ENCODE data around the gene EFNB1. TPM values are rescaled to one million over a fixed set of nuclear protein-coding genes. Genes with fewer than 3 reads are reported as not detected.
A peak's percentile ranks its signal among the peaks of the same experiment; 100 is the strongest.

The EFNB1 gene
- total RNA-seq, 4 donors from 2014 or later = 8.8 to 15.7 (median 13.0) TPM

DNA sequence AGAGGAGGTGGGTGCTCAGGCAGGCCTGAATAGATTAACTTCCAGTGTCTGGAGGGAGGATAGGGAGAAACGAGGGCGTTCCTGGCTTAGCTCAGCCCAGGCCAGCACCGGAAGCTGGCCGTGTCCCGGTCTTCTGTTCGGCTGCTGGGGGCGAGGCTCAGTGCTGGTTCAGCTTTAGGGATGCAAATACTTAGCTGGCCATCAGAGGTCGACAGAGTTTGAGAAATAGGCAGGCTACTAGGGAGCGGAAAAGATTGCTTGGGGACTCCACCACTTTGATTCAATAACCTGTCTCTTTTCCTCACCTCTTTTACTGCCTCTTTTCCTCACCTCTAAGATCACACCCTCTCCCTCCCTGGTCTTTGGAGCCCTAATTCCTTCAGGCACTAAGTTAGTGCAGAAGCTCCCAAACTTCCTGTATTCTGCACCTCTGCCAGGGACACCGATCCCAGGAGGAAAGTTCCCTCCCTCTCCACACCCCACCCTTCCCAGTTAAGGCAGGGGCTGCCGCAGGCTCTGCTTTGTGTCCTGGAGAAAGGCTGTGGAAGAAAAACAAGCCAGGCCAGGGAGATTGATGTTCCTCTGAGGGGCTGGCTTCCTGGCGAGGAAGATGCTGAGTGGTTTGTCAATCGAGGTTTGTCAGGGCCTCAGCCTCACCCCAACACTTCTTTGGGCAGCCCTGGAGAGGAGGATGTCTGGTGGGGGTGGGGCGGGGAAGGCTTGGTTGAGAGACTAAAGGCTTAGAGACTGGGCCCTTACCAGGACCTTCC lies 6.0 kb upstream of the EFNB1 start:
- DNase-seq (no peak), ATAC-seq (peak; percentile 49 to 76)
- no peaks in the 10 kb centered on the region for H3K4me1 ChIP-seq
- intact Hi-C loops (cut with DNase I; ENCODE audit: low total_unique reads) = loop anchor here (1.0 to 10.0 kb wide), 2 partner anchors 463 to 562 kb away; no protein-coding TSS in a partner anchor
- TF ChIP-seq POLR2A (IDR thresholded peaks at IDR 0.05) = no peak
- TF ChIP-seq, protein P1, sequence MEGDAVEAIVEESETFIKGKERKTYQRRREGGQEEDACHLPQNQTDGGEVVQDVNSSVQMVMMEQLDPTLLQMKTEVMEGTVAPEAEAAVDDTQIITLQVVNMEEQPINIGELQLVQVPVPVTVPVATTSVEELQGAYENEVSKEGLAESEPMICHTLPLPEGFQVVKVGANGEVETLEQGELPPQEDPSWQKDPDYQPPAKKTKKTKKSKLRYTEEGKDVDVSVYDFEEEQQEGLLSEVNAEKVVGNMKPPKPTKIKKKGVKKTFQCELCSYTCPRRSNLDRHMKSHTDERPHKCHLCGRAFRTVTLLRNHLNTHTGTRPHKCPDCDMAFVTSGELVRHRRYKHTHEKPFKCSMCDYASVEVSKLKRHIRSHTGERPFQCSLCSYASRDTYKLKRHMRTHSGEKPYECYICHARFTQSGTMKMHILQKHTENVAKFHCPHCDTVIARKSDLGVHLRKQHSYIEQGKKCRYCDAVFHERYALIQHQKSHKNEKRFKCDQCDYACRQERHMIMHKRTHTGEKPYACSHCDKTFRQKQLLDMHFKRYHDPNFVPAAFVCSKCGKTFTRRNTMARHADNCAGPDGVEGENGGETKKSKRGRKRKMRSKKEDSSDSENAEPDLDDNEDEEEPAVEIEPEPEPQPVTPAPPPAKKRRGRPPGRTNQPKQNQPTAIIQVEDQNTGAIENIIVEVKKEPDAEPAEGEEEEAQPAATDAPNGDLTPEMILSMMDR (IDR thresholded peaks at IDR 0.05 in 4 of 5, conservative IDR thresholded peaks at IDR 0.05 in 1 of 5) = peak in 4 of 5 experiments; percentile 17 to 58 (median 46)
- H3K4me3 ChIP-seq = no peak overlapping the region
- no peaks in the 10 kb centered on the region for H3K27me3 ChIP-seq
- no peak overlapping the region for H3K27ac ChIP-seq
- no peaks in the 10 kb centered on the region for H3K9me3 ChIP-seq
- H3K36me3 ChIP-seq = no peaks in the 10 kb centered on the region
- in situ Hi-C loops (cut with MboI; ENCODE audit: low sequenced_read_pairs in 4 of 4) = loop anchor here (5.0 to 25.0 kb wide), 6 partner anchors 311 to 464 kb away; no protein-coding TSS in a partner anchor

DNA sequence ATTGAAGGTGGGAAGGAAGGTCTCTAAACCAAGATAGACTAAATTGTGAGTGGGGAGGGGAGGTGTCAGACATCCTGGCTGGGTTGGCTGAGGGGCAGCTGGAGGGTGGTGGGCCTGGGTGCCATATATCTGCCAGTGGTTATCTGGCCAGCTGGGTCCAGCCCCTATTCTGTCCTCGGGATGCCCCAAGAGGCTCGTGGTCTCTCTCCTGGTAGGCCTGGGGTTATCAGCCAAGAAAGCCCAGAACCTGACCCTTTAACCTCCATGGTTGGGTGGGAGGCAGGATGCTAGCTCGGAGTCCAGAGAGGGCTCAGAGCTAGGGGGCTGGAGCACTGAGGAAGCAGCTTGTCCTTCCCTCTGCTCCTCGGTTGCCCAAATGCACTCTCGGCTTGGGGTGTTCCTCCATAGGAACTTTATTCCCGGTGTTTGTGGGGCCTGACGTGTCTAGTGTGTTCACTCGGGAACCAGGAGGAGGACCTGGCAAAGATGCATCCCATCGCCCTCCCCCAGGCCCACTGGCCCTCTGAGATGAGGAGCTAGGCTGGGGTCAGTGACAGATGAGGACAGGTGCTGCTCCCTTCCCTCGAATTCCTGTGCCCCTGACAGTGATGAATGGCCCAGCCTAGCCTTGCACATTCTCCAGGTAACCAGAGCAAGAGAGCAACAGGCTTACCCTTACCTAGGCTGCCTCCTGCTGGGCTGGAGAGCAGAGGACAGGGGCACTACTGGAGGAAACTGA lies 5.2 kb upstream of the EFNB1 start:
- Histone ChIP-seq H3K4me3 (no peak overlapping the region), H3K27ac (no peak overlapping the region), H3K27me3 (no peaks in the 10 kb centered on the region), H3K9me3 (no peaks in the 10 kb centered on the region), H3K4me1 (no peaks in the 10 kb centered on the region), H3K36me3 (no peaks in the 10 kb centered on the region)
- in situ Hi-C loops (cut with MboI; ENCODE audit: low sequenced_read_pairs in 4 of 4) = loop anchor here (5.0 to 25.0 kb wide), 6 partner anchors 311 to 464 kb away; no protein-coding TSS in a partner anchor
- intact Hi-C loops (cut with DNase I; ENCODE audit: low total_unique reads) = loop anchor here (10.0 kb wide), 1 partner anchor 561 kb away; no protein-coding TSS in a partner anchor
- no peak for TF ChIP-seq POLR2A (IDR thresholded peaks at IDR 0.05)
- ATAC-seq (no peak), DNase-seq (no peak)

DNA sequence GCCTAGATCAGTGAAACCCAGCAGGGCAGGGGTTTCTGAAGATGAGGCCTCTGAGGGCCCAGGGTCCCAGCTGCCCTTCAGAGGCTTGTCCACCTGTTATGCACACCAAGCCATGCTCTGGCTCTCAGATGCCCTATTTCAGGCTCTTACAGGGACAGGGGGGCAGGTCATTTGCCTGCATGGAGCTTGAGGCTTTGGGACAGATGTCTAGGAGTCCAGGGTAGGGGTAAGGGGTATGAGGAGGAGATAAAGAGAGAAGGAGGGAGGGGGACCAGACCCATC lies 4.7 kb upstream of the EFNB1 start:
- DNase-seq (no peak), ATAC-seq (no peak)
- Histone ChIP-seq H3K27ac (no peak overlapping the region), H3K27me3 (no peaks in the 10 kb centered on the region), H3K4me1 (no peaks in the 10 kb centered on the region), H3K36me3 (no peaks in the 10 kb centered on the region), H3K9me3 (no peaks in the 10 kb centered on the region), H3K4me3 (no peak overlapping the region)
- intact Hi-C loops (cut with DNase I; ENCODE audit: low total_unique reads) (loop anchor here (10.0 kb wide), 1 partner anchor 561 kb away; no protein-coding TSS in a partner anchor), in situ Hi-C loops (cut with MboI; ENCODE audit: low sequenced_read_pairs in 4 of 4) (loop anchor here (5.0 to 25.0 kb wide), 6 partner anchors 312 to 463 kb away; no protein-coding TSS in a partner anchor)
- TF ChIP-seq POLR2A (IDR thresholded peaks at IDR 0.05) = no peak
- TF ChIP-seq, protein P1 (IDR thresholded peaks at IDR 0.05 in 4 of 5, conservative IDR thresholded peaks at IDR 0.05 in 1 of 5) = no peak

DNA sequence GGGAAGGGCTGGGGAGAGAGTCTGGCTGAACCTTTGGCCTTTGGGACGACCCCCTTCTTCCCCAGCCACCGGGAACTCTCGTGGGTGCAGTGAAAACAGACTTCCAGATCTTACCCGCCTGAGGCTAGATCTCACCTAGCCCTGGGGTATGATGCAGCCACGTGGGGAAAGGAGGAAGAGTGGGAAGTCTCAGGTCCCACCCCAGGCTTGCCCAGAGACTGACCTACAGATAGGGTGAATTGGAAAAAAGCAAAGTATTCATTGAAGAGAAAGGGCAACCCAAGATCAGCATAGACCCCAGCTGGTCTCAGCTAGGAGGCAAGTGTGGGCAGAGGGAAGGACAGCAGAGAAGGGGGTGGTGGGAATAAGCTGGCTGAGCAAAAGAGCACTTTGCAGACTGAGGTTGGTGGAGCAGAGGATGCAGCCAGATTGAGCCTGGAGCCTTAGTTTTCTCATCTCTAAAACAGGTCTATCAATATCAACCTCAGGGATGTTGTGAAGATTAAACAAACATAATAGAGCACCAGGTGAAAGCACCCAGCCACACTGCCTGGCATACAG lies 4.2 kb upstream of the EFNB1 start:
- intact Hi-C loops (cut with DNase I; ENCODE audit: low total_unique reads) = loop anchor here (10.0 kb wide), 1 partner anchor 560 kb away; no protein-coding TSS in a partner anchor
- no peaks in the 10 kb centered on the region for H3K4me1 ChIP-seq
- H3K9me3 ChIP-seq = no peaks in the 10 kb centered on the region
- H3K27me3 ChIP-seq = no peaks in the 10 kb centered on the region
- H3K4me3 ChIP-seq = no peak overlapping the region
- in situ Hi-C loops (cut with MboI; ENCODE audit: low sequenced_read_pairs in 4 of 4) = loop anchor here (5.0 to 25.0 kb wide), 8 partner anchors 213 to 463 kb away; no protein-coding TSS in a partner anchor
- DNase-seq (no peak), ATAC-seq (no peak)
- H3K27ac ChIP-seq = no peak overlapping the region
- no peaks in the 10 kb centered on the region for H3K36me3 ChIP-seq
- TF ChIP-seq, protein P1 (IDR thresholded peaks at IDR 0.05 in 4 of 5, conservative IDR thresholded peaks at IDR 0.05 in 1 of 5) = no peak

All from gastrocnemius medialis (tissue), 4 donors.